GM23248 (cell line): ENCODE results near the gene FBN1.

Source experiments
- EZH2 ChIP-seq: fragments of 200-600 bp; sonication (generic); IDR thresholded peaks from 2 replicates; pipeline ENCODE4 v1.6.1; 2018; ENCODE audit warnings: antibody characterized with exemption, mild to moderate bottlenecking; ENCODE audit not compliant: insufficient read depth, poor library complexity, severe bottlenecking
- EZH2phosphoT487 ChIP-seq: fragments of 200-600 bp; sonication (generic); IDR thresholded peaks from 2 replicates; pipeline ENCODE4 v1.6.1; 2018; ENCODE audit warnings: antibody characterized with exemption, moderate library complexity, mild to moderate bottlenecking, low read depth; ENCODE audit not compliant: insufficient read depth

GRCh38 chr15:48563934-48564333 is 81.6 kb downstream of the FBN1 start:
- no peak for TF ChIP-seq EZH2phosphoT487
- TF ChIP-seq EZH2, result no peak
